A673 (cell line): ENCODE data around the gene KIAA0586. TPM values are rescaled to one million over a fixed set of nuclear protein-coding genes. Genes with fewer than 3 reads are reported as not detected.

Experiments used
- BruUV-seq: library from RNA; stranded (reverse); fragments of 400-500 nt; replicated peaks from 2 replicates; lab custom pipeline; 2021; lab: Mats Ljungman, UMichigan
- CTCF ChIA-PET: fragments of 300-600 bp; sonication (Branson Sonifier 250); formaldehyde crosslinking; loops from one replicate; lab custom pipeline; 2022; ENCODE audit warnings: antibody characterized with exemption; lab: Charles Lee
- POLR2A ChIA-PET: fragments of 300-600 bp; sonication (Branson Sonifier 250); formaldehyde crosslinking; loops from one replicate; lab custom pipeline; 2022; ENCODE audit warnings: antibody characterized with exemption; ENCODE audit not compliant: low non-redundant PET; lab: Charles Lee
- DNase-seq: peaks from one replicate; pipeline ENCODE4 v3.0.0-alpha.2; 2015; ENCODE audit warnings: low spot score
- H3K27ac ChIP-seq: fragments of 200-600 bp; sonication (generic); 2 replicates; pipeline ENCODE4 v1.5.1; 2016; ENCODE audit warnings: mixed run types, low read depth, mild to moderate bottlenecking, mixed read lengths, antibody characterized with exemption, low read length; ENCODE audit not compliant: poor library complexity, severe bottlenecking
- H3K27me3 ChIP-seq: fragments of 200-600 bp; sonication (generic); replicated peaks from 2 replicates; pipeline ENCODE4 v1.6.1; 2017; ENCODE audit warnings: mixed run types, low read depth, mild to moderate bottlenecking, mixed read lengths, antibody characterized with exemption, low read length; ENCODE audit not compliant: insufficient read depth, poor library complexity
- H3K36me3 ChIP-seq: fragments of 200-600 bp; sonication (generic); 2 replicates; pipeline ENCODE4 v1.6.1; 2016; ENCODE audit warnings: mixed run types, mild to moderate bottlenecking, mixed read lengths, antibody characterized with exemption, low read length; ENCODE audit not compliant: insufficient read depth, poor library complexity, severe bottlenecking
- H3K4me1 ChIP-seq: fragments of 200-600 bp; sonication (generic); 2 replicates; pipeline ENCODE4 v1.6.1; 2017; ENCODE audit warnings: mixed run types, mild to moderate bottlenecking, mixed read lengths, antibody characterized with exemption, low read length; ENCODE audit not compliant: insufficient read depth, poor library complexity, severe bottlenecking
- H3K4me3 ChIP-seq: fragments of 200-600 bp; sonication (generic); 2 replicates; pipeline ENCODE4 v1.5.1; 2016; ENCODE audit warnings: low read depth, mixed run types, mild to moderate bottlenecking, mixed read lengths, low read length; ENCODE audit not compliant: poor library complexity, severe bottlenecking
- H3K9me3 ChIP-seq: fragments of 200-600 bp; sonication (generic); 2 replicates; pipeline ENCODE4 v1.6.1; 2016; ENCODE audit warnings: mixed run types, low read depth, mild to moderate bottlenecking, mixed read lengths, antibody characterized with exemption, low read length; ENCODE audit not compliant: poor library complexity, severe bottlenecking
- EZH2 ChIP-seq: fragments of 200-600 bp; sonication (generic); IDR thresholded peaks from 2 replicates; pipeline ENCODE4 v1.6.1; 2017; ENCODE audit warnings: borderline replicate concordance, low read depth, mild to moderate bottlenecking, mixed read lengths, antibody characterized with exemption, low read length; ENCODE audit not compliant: poor library complexity, severe bottlenecking
- intact Hi-C: fragments of 100-400 bp; cut with micrococcal nuclease; formaldehyde crosslinking; loops from one replicate; pipeline ENCODE4 v1.10.0; 2022; ENCODE audit not compliant: unreplicated experiment
- total RNA-seq: library from RNA; stranded (reverse); gene quantifications from 2 replicates; pipeline ENCODE4 v1.2.3, GENCODE V29; 2021
- TF ChIP-seq, protein P1 (sequence below): fragments of 300-800, 200-600 bp; sonication (generic); conservative IDR thresholded peaks from 2 replicates; pipeline ENCODE4 v1.5.1; 2017; ENCODE audit warnings: low read depth, mild to moderate bottlenecking, antibody characterized with exemption, low read length, moderate library complexity, mixed read lengths

KIAA0586 gene
- total RNA-seq, 1 experiment from 2014 or later, result 45.3 TPM

GRCh38 chr14:58541633-58542022 lies 114.1 kb downstream of the KIAA0586 start:
- CTCF ChIA-PET, result no interaction called here
- DNase-seq, result no peak
- H3K4me1 ChIP-seq, result no peaks in the 10 kb centered on the region
- no peak overlapping the region for H3K4me3 ChIP-seq
- POLR2A ChIA-PET, result no interaction called here
- BruUV-seq, result no TSS peak
- no peaks in the 10 kb centered on the region for H3K9me3 ChIP-seq
- no peak overlapping the region for H3K27ac ChIP-seq
- TF ChIP-seq, protein P1, sequence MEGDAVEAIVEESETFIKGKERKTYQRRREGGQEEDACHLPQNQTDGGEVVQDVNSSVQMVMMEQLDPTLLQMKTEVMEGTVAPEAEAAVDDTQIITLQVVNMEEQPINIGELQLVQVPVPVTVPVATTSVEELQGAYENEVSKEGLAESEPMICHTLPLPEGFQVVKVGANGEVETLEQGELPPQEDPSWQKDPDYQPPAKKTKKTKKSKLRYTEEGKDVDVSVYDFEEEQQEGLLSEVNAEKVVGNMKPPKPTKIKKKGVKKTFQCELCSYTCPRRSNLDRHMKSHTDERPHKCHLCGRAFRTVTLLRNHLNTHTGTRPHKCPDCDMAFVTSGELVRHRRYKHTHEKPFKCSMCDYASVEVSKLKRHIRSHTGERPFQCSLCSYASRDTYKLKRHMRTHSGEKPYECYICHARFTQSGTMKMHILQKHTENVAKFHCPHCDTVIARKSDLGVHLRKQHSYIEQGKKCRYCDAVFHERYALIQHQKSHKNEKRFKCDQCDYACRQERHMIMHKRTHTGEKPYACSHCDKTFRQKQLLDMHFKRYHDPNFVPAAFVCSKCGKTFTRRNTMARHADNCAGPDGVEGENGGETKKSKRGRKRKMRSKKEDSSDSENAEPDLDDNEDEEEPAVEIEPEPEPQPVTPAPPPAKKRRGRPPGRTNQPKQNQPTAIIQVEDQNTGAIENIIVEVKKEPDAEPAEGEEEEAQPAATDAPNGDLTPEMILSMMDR, result no peak
- no peak for TF ChIP-seq EZH2
- intact Hi-C loops, result no loop called here
- H3K36me3 ChIP-seq, result no peaks in the 10 kb centered on the region
- no peaks in the 10 kb centered on the region for H3K27me3 ChIP-seq

GRCh38 chr14:58543253-58543652 lies 115.7 kb downstream of the KIAA0586 start:
- Histone ChIP-seq H3K9me3 (no peaks in the 10 kb centered on the region), H3K4me3 (no peak overlapping the region), H3K27me3 (no peaks in the 10 kb centered on the region), H3K36me3 (no peaks in the 10 kb centered on the region), H3K27ac (no peak overlapping the region), H3K4me1 (no peaks in the 10 kb centered on the region)
- POLR2A ChIA-PET, result no interaction called here
- CTCF ChIA-PET, result no interaction called here
- no peak for TF ChIP-seq EZH2
- TF ChIP-seq, protein P1, result no peak
- intact Hi-C loops, result no loop called here
- no peak for DNase-seq
- no TSS peak for BruUV-seq

- POLR2A ChIA-PET, result no interaction called here
- DNase-seq, result no peak
- no peaks in the 10 kb centered on the region for H3K9me3 ChIP-seq
- no peak for TF ChIP-seq EZH2
- TF ChIP-seq, protein P1, result no peak
- intact Hi-C loops, result no loop called here
- CTCF ChIA-PET, result no interaction called here
- no peaks in the 10 kb centered on the region for H3K27me3 ChIP-seq
- no peaks in the 10 kb centered on the region for H3K4me1 ChIP-seq
- no peaks in the 10 kb centered on the region for H3K36me3 ChIP-seq
- no peak overlapping the region for H3K27ac ChIP-seq
- BruUV-seq, result no TSS peak
- H3K4me3 ChIP-seq, result no peak overlapping the region
Measured at GRCh38 chr14:58547649-58548048, 120.1 kb downstream of the KIAA0586 start.
